Fibroblast of skin of right biceps (primary cell): ENCODE measurements around the gene POR.
A peak's percentile ranks its signal among the peaks of the same experiment; 100 is the strongest.
"Not testable (repeated sequence)": the region's sequence is repeated elsewhere in the genome, so short reads cannot be mapped to it uniquely, and the experiment has no call there.

Source experiments
- DNase-seq: peaks from one replicate; pipeline ENCODE4 v3.0.0-alpha.2; 2013

The POR gene

DNA sequence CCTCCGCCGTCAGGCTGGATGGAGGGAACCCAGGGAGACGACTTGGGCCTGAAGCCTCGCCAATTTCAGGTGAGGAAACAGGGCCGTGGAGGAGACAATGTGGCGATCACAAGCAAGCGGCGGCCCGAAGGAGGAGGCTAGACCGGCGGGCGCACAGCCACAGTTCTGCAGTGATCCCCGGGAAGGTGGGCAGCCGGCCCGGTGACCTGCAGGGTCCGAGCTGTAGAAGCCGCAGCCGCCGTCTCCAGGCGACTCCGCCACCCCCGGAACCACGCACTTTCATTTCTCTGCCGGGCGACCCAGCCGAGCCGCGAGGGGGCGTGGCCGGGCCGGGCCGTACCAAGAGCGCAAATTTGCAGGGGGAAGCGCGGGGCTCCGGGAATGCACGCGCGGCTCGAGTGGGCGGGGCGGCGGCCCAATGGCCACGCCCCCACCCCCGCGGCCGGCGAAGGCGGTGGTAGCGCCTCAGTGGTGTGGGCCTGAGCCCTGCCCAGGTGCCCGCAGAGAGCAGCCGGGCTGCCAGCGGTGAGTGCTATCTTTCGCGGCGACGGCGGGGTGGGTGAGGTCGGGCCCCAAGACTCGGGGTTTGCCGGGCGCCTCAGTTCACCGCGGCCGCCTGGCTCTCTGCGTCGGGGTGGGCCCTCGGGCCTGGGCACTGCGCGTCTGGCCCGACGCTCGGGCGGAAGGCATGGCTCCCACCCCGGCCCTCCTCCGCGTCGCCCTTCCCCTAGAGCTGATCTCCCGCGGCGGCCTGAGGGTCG lies at the start of gene POR:
TSS of gene POR (plus strand) at position 501 of the 761 bp plus-strand sequence. CDS start 38,847 bp downstream, outside the sequence.
- peak; percentile 94 for DNase-seq

GRCh38 chr7:75866114-75866488 lies 48.9 kb upstream of the POR start:
- DNase-seq = peak; percentile 7

- peak; percentile 58 for DNase-seq
These were observed 48.2 kb upstream of the POR start for GRCh38 chr7:75866489-75867389.

GRCh38 chr7:75867390-75867717 lies 47.6 kb upstream of the POR start:
- no peak for DNase-seq

DNA sequence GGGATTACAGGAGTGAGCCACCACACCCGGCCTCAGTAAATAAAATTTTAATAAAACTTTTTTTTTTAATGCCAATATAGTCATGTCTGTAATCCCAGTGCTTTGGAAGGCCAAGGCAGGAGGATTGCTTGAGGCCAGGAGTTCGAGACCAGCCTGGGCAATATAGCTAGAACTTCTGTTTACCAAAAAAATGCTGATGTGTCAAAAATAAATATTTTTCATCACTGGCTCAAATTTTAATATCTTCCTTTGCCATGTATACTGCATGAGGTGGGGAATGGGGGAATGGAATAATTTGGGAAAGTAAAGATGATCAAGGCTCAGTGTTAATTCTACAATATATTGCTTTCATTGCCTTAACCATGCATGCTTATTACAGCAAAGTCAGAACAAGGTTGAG lies 46.8 kb upstream of the POR start:
- DNase-seq = no peak

GRCh38 chr7:75869776-75870379 lies 45.1 kb upstream of the POR start:
- DNase-seq = peak; percentile 42

DNA sequence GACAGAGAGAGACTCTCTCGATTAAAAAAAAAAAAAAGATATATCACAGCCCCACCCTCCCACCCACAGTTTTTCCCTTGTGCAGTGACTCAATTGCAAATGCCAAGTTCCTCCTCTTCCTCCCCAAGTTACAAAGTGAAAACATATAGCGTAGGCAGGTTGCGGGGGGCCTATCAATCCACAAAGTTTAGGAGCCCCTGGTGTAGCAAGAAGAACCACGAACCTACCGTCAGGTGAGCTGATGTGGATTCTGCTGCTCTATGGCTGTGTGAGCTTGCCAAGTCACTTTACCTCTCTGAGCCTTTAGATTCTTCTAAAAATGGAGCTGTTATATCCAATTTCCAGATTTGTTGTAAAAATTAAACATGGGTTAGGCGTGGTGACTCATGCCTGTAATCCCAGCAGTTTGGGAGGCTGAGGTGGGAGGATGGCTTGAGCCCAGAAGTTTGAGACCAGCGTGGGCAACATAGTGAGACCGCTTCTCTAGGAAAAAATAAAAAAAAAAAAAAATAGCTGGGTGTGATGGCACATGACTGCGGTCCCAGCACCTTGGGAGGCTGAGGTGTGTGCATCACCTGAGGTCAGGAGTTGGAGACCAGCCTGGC lies 44.3 kb upstream of the POR start:
- no peak for DNase-seq

GRCh38 chr7:75872073-75872782 lies 42.7 kb upstream of the POR start:
- DNase-seq = peak; percentile 67

GRCh38 chr7:75874180-75874579 lies 40.8 kb upstream of the POR start:
- not testable (repeated sequence) for DNase-seq

DNA sequence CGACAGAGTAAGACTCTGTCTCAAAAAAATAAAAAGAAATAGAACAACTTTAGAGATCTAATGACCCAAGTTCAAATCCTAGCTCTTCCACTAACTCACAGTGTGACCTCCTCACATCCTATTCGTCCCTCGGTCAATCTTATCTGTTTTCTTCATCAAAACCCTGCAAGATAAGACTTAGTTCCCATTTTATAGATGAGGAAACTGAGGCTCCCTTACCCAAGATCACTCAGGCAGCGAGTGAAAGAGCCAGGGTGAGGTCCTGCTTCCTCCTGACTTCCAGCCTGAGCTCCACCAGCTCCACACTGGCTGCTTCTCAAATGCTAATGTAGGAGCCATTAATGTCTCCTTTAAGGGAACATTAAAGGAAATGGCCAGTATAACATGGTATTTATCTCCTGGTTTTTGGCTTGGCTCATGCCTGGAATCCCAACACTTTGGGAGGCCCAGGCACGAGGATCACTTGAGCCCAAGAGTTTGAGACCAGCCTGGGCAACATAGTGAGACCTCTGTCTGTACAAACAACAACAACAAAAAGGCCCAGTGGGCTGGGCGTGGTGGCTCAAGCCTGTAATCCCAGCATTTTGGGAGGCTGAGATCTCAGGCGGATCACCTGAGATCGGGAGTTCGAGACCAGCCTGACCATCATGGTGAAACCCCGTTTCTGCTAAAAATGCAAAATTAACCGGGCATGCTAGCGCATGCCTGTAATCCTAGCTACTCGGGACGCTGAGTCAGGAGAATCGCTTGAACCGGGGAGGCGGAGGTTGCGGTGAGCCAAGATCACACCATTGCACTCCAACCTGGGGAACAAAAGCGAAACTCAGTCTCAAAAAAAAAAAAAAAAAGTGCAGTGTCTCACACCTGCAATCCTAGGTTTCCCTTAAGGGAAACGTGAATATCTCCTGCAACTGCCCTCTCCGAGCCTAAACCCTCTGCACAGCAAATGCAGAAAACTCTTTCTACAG lies 39.6 kb upstream of the POR start:
- no peak for DNase-seq

GRCh38 chr7:75876126-75876881 lies 38.7 kb upstream of the POR start:
- DNase-seq = no peak

DNA sequence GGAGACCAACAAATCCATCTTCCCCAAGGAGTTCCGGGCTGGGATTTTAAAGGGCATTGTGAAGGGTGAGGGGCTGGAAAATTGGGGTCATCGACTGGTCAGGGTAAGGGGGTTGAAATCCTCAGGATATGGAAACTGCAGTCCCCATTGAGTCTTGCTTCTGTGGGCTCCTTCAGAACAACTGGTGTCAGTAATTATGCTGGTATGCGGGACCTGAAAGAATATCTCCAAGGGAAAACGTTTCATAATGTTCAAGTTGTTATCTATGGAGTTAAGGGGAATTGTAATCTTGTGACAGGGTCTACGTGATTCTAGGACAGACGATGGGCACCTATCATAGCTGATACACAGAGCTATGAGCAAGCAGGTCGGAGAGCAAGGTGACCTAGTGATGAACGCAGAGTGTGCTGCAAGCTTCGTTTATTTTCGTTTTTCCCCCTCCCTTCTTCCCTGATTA lies 36.6 kb upstream of the POR start:
- DNase-seq = no peak

DNA sequence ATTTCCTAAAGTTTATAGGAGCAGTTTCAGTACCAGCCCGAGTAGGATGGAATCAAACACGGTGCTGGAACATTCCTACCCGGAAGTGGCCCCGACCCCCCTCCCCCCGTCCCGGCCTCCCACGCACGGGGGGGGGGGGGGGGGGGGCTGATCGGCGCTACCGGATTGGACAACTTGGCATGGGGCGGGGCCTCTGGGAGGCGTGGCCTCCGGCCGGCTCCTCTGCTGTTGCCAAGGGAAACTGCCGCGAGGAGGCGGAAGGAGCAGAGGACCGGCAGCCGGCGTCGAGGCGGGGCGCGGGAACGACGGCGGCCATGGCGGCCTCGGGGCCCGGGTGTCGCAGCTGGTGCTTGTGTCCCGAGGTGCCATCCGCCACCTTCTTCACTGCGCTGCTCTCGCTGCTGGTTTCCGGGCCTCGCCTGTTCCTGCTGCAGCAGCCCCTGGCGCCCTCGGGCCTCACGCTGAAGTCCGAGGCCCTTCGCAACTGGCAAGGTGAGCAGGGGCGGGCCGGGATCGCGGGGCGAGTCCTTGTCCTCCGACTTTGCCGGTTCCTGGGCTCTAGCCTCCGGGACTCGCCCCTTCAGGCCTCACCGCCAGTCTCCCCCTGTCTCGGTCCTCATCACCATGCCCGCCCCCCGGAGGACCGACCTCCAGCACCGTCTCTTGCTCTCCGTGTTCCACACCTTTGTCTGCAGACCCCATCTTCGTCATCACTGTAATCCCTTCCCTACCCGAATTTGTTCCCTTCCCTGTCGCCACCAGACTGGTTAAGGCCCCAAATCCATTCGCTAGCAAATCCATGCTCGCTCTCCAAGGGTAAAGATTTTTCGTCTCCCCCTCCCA lies 36.0 kb upstream of the POR start, which contains the start of gene RHBDD2:
TSS of gene RHBDD2 (plus strand) at position 266 of the 843 bp plus-strand sequence. CDS start at position 315, 49 bp downstream.
- peak; percentile 94 for DNase-seq

DNA sequence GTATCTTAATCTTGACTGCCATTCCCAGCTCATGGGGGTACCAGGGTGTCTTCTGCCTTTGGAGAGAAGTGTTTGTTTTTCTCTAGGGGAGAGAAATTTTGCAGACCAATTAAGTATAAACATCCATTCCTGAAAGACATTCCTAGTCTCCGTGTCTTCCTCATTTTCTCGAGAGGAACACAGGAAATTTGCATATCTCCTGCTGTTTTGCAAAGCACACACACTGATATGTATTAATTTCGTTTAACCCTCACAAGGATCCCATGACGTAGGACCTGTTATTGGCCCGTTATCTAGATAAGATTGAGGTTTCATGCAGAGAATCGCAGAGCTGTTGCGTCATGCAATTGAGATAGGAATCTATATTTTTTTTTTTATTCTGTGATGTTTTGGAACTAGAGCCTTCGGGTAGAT lies 35.2 kb upstream of the POR start:
- peak; percentile 56 for DNase-seq

GRCh38 chr7:75880242-75880641 lies 34.7 kb upstream of the POR start:
- no peak for DNase-seq

- DNase-seq = no peak
These were observed 33.4 kb upstream of the POR start for GRCh38 chr7:75881436-75882095.

- not testable (repeated sequence) for DNase-seq
These were observed 31.6 kb upstream of the POR start for GRCh38 chr7:75883265-75883824.

GRCh38 chr7:75884476-75884875 lies 30.5 kb upstream of the POR start:
- no peak for DNase-seq
